Astrocyte (in vitro differentiated cells and primary cell): ENCODE data around the gene SPAG5.

ENCODE experiments used
- EZH2 ChIP-seq: IDR thresholded peaks from 2 replicates; pipeline ENCODE4 v1.6.1; 2012; ENCODE audit warnings: mild to moderate bottlenecking, low read length, inconsistent platforms; ENCODE audit not compliant: insufficient read depth
- TF ChIP-seq, protein P1 (sequence below): IDR thresholded peaks from 2 replicates; pipeline ENCODE4 v1.5.1; 2011; ENCODE audit warnings: low read depth, mild to moderate bottlenecking, inconsistent platforms, low read length, moderate library complexity; ENCODE audit not compliant: insufficient read depth

DNA sequence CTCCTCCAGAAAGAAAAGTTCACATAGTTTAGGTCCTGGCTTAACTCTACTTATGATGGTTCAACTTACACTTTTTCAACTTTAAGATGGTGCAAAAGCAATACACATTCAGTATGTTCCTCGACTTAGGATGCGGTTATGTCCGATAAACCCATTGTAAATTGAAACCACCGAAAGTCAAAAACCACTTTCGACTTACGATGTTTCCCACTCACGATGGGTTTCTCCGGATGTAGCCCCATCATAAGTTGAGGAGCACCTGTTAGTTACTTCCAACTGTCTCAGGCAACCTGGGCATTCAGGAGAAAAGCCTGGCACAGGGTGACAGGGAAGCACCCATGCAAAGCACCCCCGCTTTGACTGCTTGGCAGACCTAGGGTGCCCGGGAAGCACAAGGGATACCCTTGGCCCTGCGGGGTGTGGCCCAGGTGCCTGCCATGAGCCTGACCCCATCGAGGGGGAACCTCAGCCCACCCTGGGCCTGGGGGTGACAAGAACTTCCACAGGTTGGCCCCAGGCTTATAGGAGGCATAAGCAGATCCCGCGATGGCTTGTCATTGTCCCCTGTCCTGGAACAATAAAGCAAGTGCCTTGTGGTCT is 60.4 kb downstream of the SPAG5 start:
- TF ChIP-seq, protein P1, sequence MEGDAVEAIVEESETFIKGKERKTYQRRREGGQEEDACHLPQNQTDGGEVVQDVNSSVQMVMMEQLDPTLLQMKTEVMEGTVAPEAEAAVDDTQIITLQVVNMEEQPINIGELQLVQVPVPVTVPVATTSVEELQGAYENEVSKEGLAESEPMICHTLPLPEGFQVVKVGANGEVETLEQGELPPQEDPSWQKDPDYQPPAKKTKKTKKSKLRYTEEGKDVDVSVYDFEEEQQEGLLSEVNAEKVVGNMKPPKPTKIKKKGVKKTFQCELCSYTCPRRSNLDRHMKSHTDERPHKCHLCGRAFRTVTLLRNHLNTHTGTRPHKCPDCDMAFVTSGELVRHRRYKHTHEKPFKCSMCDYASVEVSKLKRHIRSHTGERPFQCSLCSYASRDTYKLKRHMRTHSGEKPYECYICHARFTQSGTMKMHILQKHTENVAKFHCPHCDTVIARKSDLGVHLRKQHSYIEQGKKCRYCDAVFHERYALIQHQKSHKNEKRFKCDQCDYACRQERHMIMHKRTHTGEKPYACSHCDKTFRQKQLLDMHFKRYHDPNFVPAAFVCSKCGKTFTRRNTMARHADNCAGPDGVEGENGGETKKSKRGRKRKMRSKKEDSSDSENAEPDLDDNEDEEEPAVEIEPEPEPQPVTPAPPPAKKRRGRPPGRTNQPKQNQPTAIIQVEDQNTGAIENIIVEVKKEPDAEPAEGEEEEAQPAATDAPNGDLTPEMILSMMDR: no peak
- TF ChIP-seq EZH2: no peak
